IMR-90 (cell line): ENCODE data around the gene PTPRF. TPM values are rescaled to one million over a fixed set of nuclear protein-coding genes. Genes with fewer than 3 reads are reported as not detected.

Source experiments
- ATAC-seq: fragments of 200-7000 bp; cut with Tn5 transposase; 2 replicates; pipeline ENCODE4 v1.9.1; 2020; ENCODE audit warnings: low read depth, mild to moderate bottlenecking, moderate library complexity
- BruUV-seq: library from RNA; stranded (reverse); fragments of 400-500 nt; replicated peaks from 2 replicates; lab custom pipeline; 2021; lab: Mats Ljungman, UMichigan
- CTCF ChIA-PET: fragments of 300-600 bp; formaldehyde crosslinking; extraction: SDS; loops from one replicate; lab custom pipeline; 2021; ENCODE audit warnings: antibody characterized with exemption; lab: Yijun Ruan, JAX
- POLR2A ChIA-PET: fragments of 300-600 bp; sonication (Branson Sonifier 250); formaldehyde crosslinking; loops from one replicate; lab custom pipeline; 2022; ENCODE audit warnings: antibody characterized with exemption; ENCODE audit not compliant: unreplicated experiment; lab: Charles Lee
- DNase-seq: peaks from one replicate; pipeline ENCODE4 v3.0.0; 2013
- H2AFZ ChIP-seq: replicated peaks from 2 replicates; pipeline ENCODE3; 2013; ENCODE audit warnings: low read length, mild to moderate bottlenecking; ENCODE audit not compliant: poor library complexity
- H2AK5ac ChIP-seq: 2 replicates; pipeline ENCODE4 v1.6.1; 2013; ENCODE audit warnings: low read depth, low read length, inconsistent platforms
- H2AK9ac ChIP-seq: replicated peaks from 2 replicates; pipeline ENCODE3; 2013; ENCODE audit warnings: mild to moderate bottlenecking, low read depth, low read length, moderate library complexity; ENCODE audit not compliant: poor library complexity
- H2BK120ac ChIP-seq: 2 replicates; pipeline ENCODE4 v1.6.1; 2013; ENCODE audit warnings: low read depth, low read length, inconsistent platforms
- H2BK15ac ChIP-seq: 3 replicates; pipeline ENCODE4 v1.6.1; 2013; ENCODE audit warnings: low read depth, low read length, inconsistent platforms
- H2BK20ac ChIP-seq: 2 replicates; pipeline ENCODE4 v1.6.1; 2013; ENCODE audit warnings: low read depth, mild to moderate bottlenecking, inconsistent platforms, low read length, moderate library complexity
- H2BK5ac ChIP-seq: 2 replicates; pipeline ENCODE4 v1.6.1; 2013; ENCODE audit warnings: mild to moderate bottlenecking, low read depth, low read length, inconsistent platforms; ENCODE audit not compliant: poor library complexity, severe bottlenecking
- H3K14ac ChIP-seq: replicated peaks from 2 replicates; pipeline ENCODE4 v1.6.1; 2013; ENCODE audit warnings: low read depth, low read length, inconsistent platforms
- H3K18ac ChIP-seq: 2 replicates; pipeline ENCODE4 v1.6.1; 2013; ENCODE audit warnings: low read depth, low read length, control low read depth
- H3K23ac ChIP-seq: 2 replicates; pipeline ENCODE4 v1.6.1; 2013; ENCODE audit warnings: low read depth, low read length, inconsistent platforms
- H3K27ac ChIP-seq: 2 replicates; pipeline ENCODE4 v1.5.1; 2013; ENCODE audit warnings: mild to moderate bottlenecking, control low read depth, low read length; ENCODE audit not compliant: insufficient read depth
- H3K27me3 ChIP-seq: 2 replicates; pipeline ENCODE4 v1.6.1; 2013; ENCODE audit warnings: low read length; ENCODE audit not compliant: control insufficient read depth, insufficient read depth
- H3K36me3 ChIP-seq: 2 replicates; pipeline ENCODE4 v1.6.1; 2013; ENCODE audit warnings: low read length, mixed read lengths; ENCODE audit not compliant: control insufficient read depth, insufficient read depth
- H3K4ac ChIP-seq: 2 replicates; pipeline ENCODE4 v1.6.1; 2013; ENCODE audit warnings: low read depth, low read length, inconsistent platforms
- H3K4me1 ChIP-seq: 2 replicates; pipeline ENCODE4 v1.6.1; 2013; ENCODE audit warnings: low read length, mixed read lengths; ENCODE audit not compliant: control insufficient read depth, insufficient read depth
- H3K4me2 ChIP-seq: 2 replicates; pipeline ENCODE4 v1.6.1; 2013; ENCODE audit warnings: low read depth, mild to moderate bottlenecking, control low read depth, low read length, moderate library complexity
- H3K4me3 ChIP-seq: 2 replicates; pipeline ENCODE4 v1.5.1; 2013; ENCODE audit warnings: low read depth, mild to moderate bottlenecking, control low read depth, low read length, moderate library complexity; ENCODE audit not compliant: insufficient read depth
- H3K56ac ChIP-seq: 2 replicates; pipeline ENCODE4 v1.6.1; 2013; ENCODE audit warnings: low read length, inconsistent platforms; ENCODE audit not compliant: insufficient read depth; ENCODE audit errors: extremely low read depth
- H3K79me1 ChIP-seq, 2 experiments: 2 replicates each; pipeline ENCODE4 v1.6.1; 2013; ENCODE audit warnings: low read length in 2 of 2, inconsistent platforms in 1 of 2, low read depth in 1 of 2
- H3K9ac ChIP-seq: 2 replicates; pipeline ENCODE4 v1.6.1; 2013; ENCODE audit warnings: low read depth, low read length, control low read depth
- H3K9me1 ChIP-seq: 2 replicates; pipeline ENCODE4 v1.6.1; 2013; ENCODE audit warnings: low read length, inconsistent platforms; ENCODE audit not compliant: insufficient read depth
- H3K9me3 ChIP-seq: 2 replicates; pipeline ENCODE4 v1.6.1; 2013; ENCODE audit warnings: low read length; ENCODE audit not compliant: control insufficient read depth, insufficient read depth
- H4K20me1 ChIP-seq: 2 replicates; pipeline ENCODE4 v1.6.1; 2013; ENCODE audit warnings: low read length, inconsistent platforms; ENCODE audit not compliant: insufficient read depth
- H4K5ac ChIP-seq: 2 replicates; pipeline ENCODE4 v1.6.1; 2013; ENCODE audit warnings: mild to moderate bottlenecking, low read depth, low read length, control low read depth
- H4K8ac ChIP-seq, 2 experiments: 2 replicates each; pipeline ENCODE4 v1.6.1; 2013; ENCODE audit warnings: low read depth in 2 of 2, low read length in 2 of 2, control low read depth in 1 of 2, inconsistent platforms in 1 of 2
- H4K91ac ChIP-seq: 2 replicates; pipeline ENCODE4 v1.6.1; 2013; ENCODE audit warnings: low read depth, low read length, inconsistent platforms; ENCODE audit not compliant: insufficient read depth
- BHLHE40 ChIP-seq: fragments of 150-350 bp; IDR thresholded peaks from 2 replicates; pipeline ENCODE4 v1.6.1; 2016; ENCODE audit warnings: mild to moderate bottlenecking, low read depth, low read length
- CEBPB ChIP-seq: IDR thresholded peaks from 2 replicates; pipeline ENCODE4 v1.6.1; 2012; ENCODE audit warnings: low read depth, low read length, improper control_type of control experiment
- CHD1 ChIP-seq: IDR thresholded peaks from 2 replicates; pipeline ENCODE4 v1.6.1; 2012; ENCODE audit warnings: low read depth, low read length, improper control_type of control experiment
- FOS ChIP-seq: fragments of 150-350 bp; IDR thresholded peaks from 2 replicates; pipeline ENCODE4 v1.6.1; 2016; ENCODE audit warnings: low read depth, low read length
- MAFK ChIP-seq: IDR thresholded peaks from 2 replicates; pipeline ENCODE4 v1.6.1; 2012; ENCODE audit warnings: low read depth, low read length, improper control_type of control experiment
- MAZ ChIP-seq: IDR thresholded peaks from 2 replicates; pipeline ENCODE4 v1.6.1; 2012; ENCODE audit warnings: low read depth, mild to moderate bottlenecking, low read length, improper control_type of control experiment, moderate library complexity, borderline replicate concordance
- MXI1 ChIP-seq: IDR thresholded peaks from 2 replicates; pipeline ENCODE4 v1.6.1; 2012; ENCODE audit warnings: low read depth, mild to moderate bottlenecking, low read length, moderate library complexity, borderline replicate concordance
- RAD21 ChIP-seq: IDR thresholded peaks from 2 replicates; pipeline ENCODE4 v1.6.1; 2012; ENCODE audit warnings: low read length, improper control_type of control experiment
- RCOR1 ChIP-seq: IDR thresholded peaks from 2 replicates; pipeline ENCODE4 v1.6.1; 2012; ENCODE audit warnings: mild to moderate bottlenecking, low read length, improper control_type of control experiment; ENCODE audit not compliant: insufficient replicate concordance
- RFX5 ChIP-seq: IDR thresholded peaks from 2 replicates; pipeline ENCODE4 v1.8.0; 2012; ENCODE audit warnings: low read depth, mild to moderate bottlenecking, low read length, moderate library complexity
- USF2 ChIP-seq: fragments of 150-350 bp; IDR thresholded peaks from 2 replicates; pipeline ENCODE4 v1.6.1; 2017; ENCODE audit warnings: mild to moderate bottlenecking, antibody characterized with exemption, low read length, low read depth
- WGBS, 2 experiments: methylation state at CpG; one replicate each; pipeline versions ENCODE4 v1.1.5 to v1.1.7; 2013; ENCODE audit warnings: missing lambda C conversion rate in 2 of 2; ENCODE audit not compliant: insufficient read length in 1 of 2; ENCODE audit errors: extremely low coverage in 2 of 2; 5-methylcytosine and 5-hydroxymethylcytosine counted together
- dilution Hi-C: fragments of 300-500 bp; cut with HindIII; formaldehyde crosslinking; loops from one replicate; pipeline ENCODE4 v1.14.3; 2018; ENCODE audit warnings: low sequenced_read_pairs; ENCODE audit not compliant: unreplicated experiment
- in situ Hi-C: fragments of 300-500 bp; cut with MboI; formaldehyde crosslinking; loops from 3 replicates; pipeline ENCODE4 v1.14.3; 2019; ENCODE audit warnings: low sequenced_read_pairs, inconsistent platforms, mixed read lengths
- intact Hi-C: fragments of 100-400 bp; cut with micrococcal nuclease; formaldehyde crosslinking; loops from 2 replicates; pipeline ENCODE4 v1.10.0; 2022
- polyA plus RNA-seq, 3 experiments: library from polyadenylated mRNA; depleted of rRNA; stranded (reverse); fragments of >200 nt; gene quantifications; 2 replicates each; pipeline ENCODE4 v1.2.3, GENCODE V29; 2012; ENCODE audit warnings: low replicate concordance in 1 of 3
- total RNA-seq: library from RNA; depleted of rRNA; stranded (reverse); fragments of >200 nt; gene quantifications from 2 replicates; pipeline ENCODE4 v1.2.3, GENCODE V29; 2012
- TF ChIP-seq, protein P1 (sequence below): conservative IDR thresholded peaks from 2 replicates; pipeline ENCODE4 v1.5.1; 2012; ENCODE audit warnings: mild to moderate bottlenecking, low read depth, low read length, improper control_type of control experiment

PTPRF gene
- total and polyA plus RNA-seq, 2 of the 4 experiments (the other 2 are of a cell fraction): 25.8 to 92.3 TPM

- 0 out of 4 replicates have a peak overlapping the region, but pooled peaks of 1 of the 2 experiments have one; percentile 62 for H4K8ac ChIP-seq
- H4K5ac ChIP-seq: no peak overlapping the region
- BruUV-seq: no TSS peak
- H3K23ac ChIP-seq: no peak overlapping the region
- no peak overlapping the region for H3K18ac ChIP-seq
- H2BK120ac ChIP-seq: 0 out of 2 replicates have a peak overlapping the region, but pooled peaks have one; percentile 30
- no peaks in the 10 kb centered on the region for H3K9me3 ChIP-seq
- peaks cover 43% of the 10 kb centered on the region for H4K20me1 ChIP-seq
- H3K9ac ChIP-seq: no peak overlapping the region
- H2BK20ac ChIP-seq: 0 out of 2 replicates have a peak overlapping the region, but pooled peaks have one; percentile 32
- no peak overlapping the region for H2BK15ac ChIP-seq
- no peak overlapping the region; the same call in 1 of the 2 replicates for H3K56ac ChIP-seq
- peak overlapping the region; percentile 45 for H3K4ac ChIP-seq
- peak overlapping the region; percentile 15; the same call in 1 of the 2 replicates for H4K91ac ChIP-seq
- peak overlapping the region; percentile 72 for H2AK9ac ChIP-seq
- peak overlapping the region; percentile 7; the same call in 1 of the 2 replicates for H3K14ac ChIP-seq
- 40% methylated on average over 1 of the region's 9 CpGs; no CpG with 5 or more reads in 1 of the 2 experiments for WGBS, 2 experiments
- H2BK5ac ChIP-seq: peak overlapping the region; percentile 59
- peak overlapping the region; percentile 88 for H2AFZ ChIP-seq
- peaks cover 12% of the 10 kb centered on the region for H3K4me1 ChIP-seq
- no peaks in the 10 kb centered on the region for H3K27me3 ChIP-seq
- H3K4me2 ChIP-seq: no peak overlapping the region; the same call in 1 of the 2 replicates
- ChIA-PET CTCF (interaction anchor here (0.6 kb wide), 1 partner anchor 454 kb away, joined by 3 read pairs; no protein-coding TSS in a partner anchor), POLR2A (no interaction called here)
- H3K27ac ChIP-seq: 0 out of 2 replicates have a peak overlapping the region, but pooled peaks have one; percentile 14
- in situ Hi-C loops: no loop called here
- H3K79me1 ChIP-seq: peaks cover 27 to 67% of the 10 kb centered on the region in 2 experiments
- intact Hi-C loops: no loop called here
- H2AK5ac ChIP-seq: peak overlapping the region; percentile 20
- peaks cover 33% of the 10 kb centered on the region for H3K9me1 ChIP-seq
- DNase-seq: no peak
- ATAC-seq: peak; percentile 50
- dilution Hi-C loops: no loop called here
- H3K4me3 ChIP-seq: no peak overlapping the region
- no peak for TF ChIP-seq MXI1
- TF ChIP-seq CEBPB: no peak
- TF ChIP-seq MAFK: no peak
- TF ChIP-seq, protein P1, sequence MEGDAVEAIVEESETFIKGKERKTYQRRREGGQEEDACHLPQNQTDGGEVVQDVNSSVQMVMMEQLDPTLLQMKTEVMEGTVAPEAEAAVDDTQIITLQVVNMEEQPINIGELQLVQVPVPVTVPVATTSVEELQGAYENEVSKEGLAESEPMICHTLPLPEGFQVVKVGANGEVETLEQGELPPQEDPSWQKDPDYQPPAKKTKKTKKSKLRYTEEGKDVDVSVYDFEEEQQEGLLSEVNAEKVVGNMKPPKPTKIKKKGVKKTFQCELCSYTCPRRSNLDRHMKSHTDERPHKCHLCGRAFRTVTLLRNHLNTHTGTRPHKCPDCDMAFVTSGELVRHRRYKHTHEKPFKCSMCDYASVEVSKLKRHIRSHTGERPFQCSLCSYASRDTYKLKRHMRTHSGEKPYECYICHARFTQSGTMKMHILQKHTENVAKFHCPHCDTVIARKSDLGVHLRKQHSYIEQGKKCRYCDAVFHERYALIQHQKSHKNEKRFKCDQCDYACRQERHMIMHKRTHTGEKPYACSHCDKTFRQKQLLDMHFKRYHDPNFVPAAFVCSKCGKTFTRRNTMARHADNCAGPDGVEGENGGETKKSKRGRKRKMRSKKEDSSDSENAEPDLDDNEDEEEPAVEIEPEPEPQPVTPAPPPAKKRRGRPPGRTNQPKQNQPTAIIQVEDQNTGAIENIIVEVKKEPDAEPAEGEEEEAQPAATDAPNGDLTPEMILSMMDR: no peak
- no peak for TF ChIP-seq USF2
- no peak for TF ChIP-seq FOS
- no peak for TF ChIP-seq RFX5
- TF ChIP-seq MAZ: no peak
- no peak for TF ChIP-seq BHLHE40
- no peak for TF ChIP-seq CHD1
- no peak for TF ChIP-seq RAD21
- no peak for TF ChIP-seq RCOR1
- peaks cover 18% of the 10 kb centered on the region; the same call in 1 of the 2 replicates for H3K36me3 ChIP-seq
Measured at GRCh38 chr1:43557744-43558245, 27.1 kb downstream of the PTPRF start.
